GM23338 (cell line): ENCODE results near the gene FARP1. TPM values are rescaled to one million over a fixed set of nuclear protein-coding genes. Genes with fewer than 3 reads are reported as not detected.

Experiments used
- ATAC-seq: fragments of 200-7000 bp; cut with Tn5 transposase; 3 replicates; pipeline ENCODE4 v1.9.1; 2020
- DNase-seq: peaks from one replicate; pipeline ENCODE4 v3.0.0-alpha.2; 2015; ENCODE audit warnings: low spot score
- H2AFZ ChIP-seq: fragments of 200-600 bp; sonication (generic); 2 replicates; pipeline ENCODE4 v1.8.0; 2016; ENCODE audit warnings: antibody characterized with exemption, mild to moderate bottlenecking, moderate library complexity
- H3F3A ChIP-seq: fragments of 200-600 bp; sonication (generic); replicated peaks from 2 replicates; pipeline ENCODE4 v1.8.0; 2017; ENCODE audit warnings: antibody characterized with exemption, mixed run types, low read depth
- H3K27ac ChIP-seq: fragments of 200-600 bp; sonication (generic); 2 replicates; pipeline ENCODE4 v1.6.1; 2016; ENCODE audit warnings: low read depth
- H3K27me3 ChIP-seq: fragments of 200-600 bp; sonication (generic); 2 replicates; pipeline ENCODE4 v1.8.0; 2016; ENCODE audit warnings: mild to moderate bottlenecking, mixed run types, moderate library complexity; ENCODE audit not compliant: insufficient read depth
- H3K36me3 ChIP-seq: fragments of 200-600 bp; sonication (generic); 2 replicates; pipeline ENCODE4 v1.8.0; 2016; ENCODE audit warnings: mild to moderate bottlenecking; ENCODE audit not compliant: insufficient read depth
- H3K4me1 ChIP-seq: fragments of 200-600 bp; sonication (generic); 2 replicates; pipeline ENCODE4 v1.8.0; 2016; ENCODE audit warnings: mild to moderate bottlenecking, moderate library complexity; ENCODE audit not compliant: insufficient read depth
- H3K4me2 ChIP-seq: fragments of 200-600 bp; sonication (generic); 2 replicates; pipeline ENCODE4 v1.7.1; 2017; ENCODE audit warnings: mixed run types
- H3K4me3 ChIP-seq: fragments of 200-600 bp; sonication (generic); 2 replicates; pipeline ENCODE4 v1.6.1; 2016; ENCODE audit warnings: mixed run types
- H3K79me2 ChIP-seq: fragments of 200-600 bp; sonication (generic); replicated peaks from 2 replicates; pipeline ENCODE4 v1.8.0; 2017; ENCODE audit warnings: mild to moderate bottlenecking; ENCODE audit not compliant: insufficient read depth
- H3K9me2 ChIP-seq: fragments of 200-600 bp; sonication (generic); 2 replicates; pipeline ENCODE4 v1.8.0; 2017; ENCODE audit not compliant: insufficient read depth
- H4K20me1 ChIP-seq: fragments of 200-600 bp; sonication (generic); replicated peaks from 2 replicates; pipeline ENCODE4 v1.8.0; 2017; ENCODE audit warnings: mild to moderate bottlenecking; ENCODE audit not compliant: insufficient read depth
- H3K27ac Mint-ChIP-seq: 2 replicates; pipeline ENCODE4 v1.8.0; 2020; ENCODE audit warnings: inconsistent platforms, mild to moderate bottlenecking, moderate library complexity, mixed read lengths
- H3K27me3 Mint-ChIP-seq: 3 replicates; pipeline ENCODE4 v1.8.0; 2022; ENCODE audit warnings: low read depth, mild to moderate bottlenecking, moderate library complexity, mixed read lengths, inconsistent platforms; ENCODE audit not compliant: insufficient read depth, poor library complexity
- H3K36me3 Mint-ChIP-seq: 3 replicates; pipeline ENCODE4 v1.8.0; 2021; ENCODE audit warnings: low read depth, mild to moderate bottlenecking, inconsistent platforms, moderate library complexity, mixed read lengths
- H3K4me1 Mint-ChIP-seq: 3 replicates; pipeline ENCODE4 v1.8.0; 2020; ENCODE audit warnings: mild to moderate bottlenecking, inconsistent platforms, mixed read lengths
- H3K4me3 Mint-ChIP-seq: 3 replicates; pipeline ENCODE4 v1.8.0; 2021; ENCODE audit warnings: moderate library complexity, mild to moderate bottlenecking, inconsistent platforms, mixed read lengths
- H3K9me3 Mint-ChIP-seq: 3 replicates; pipeline ENCODE4 v1.8.0; 2020; ENCODE audit warnings: moderate library complexity, mild to moderate bottlenecking, inconsistent platforms, mixed read lengths
- CREB1 ChIP-seq: fragments of 250-450 bp; sonication (Bioruptor Pico); IDR thresholded peaks from 2 replicates; pipeline ENCODE4 v1.5.0; 2020; ENCODE audit warnings: low read depth, mild to moderate bottlenecking, moderate library complexity
- CTCF ChIP-seq, 2 experiments: fragments of 200-600 bp in 1 of 2; sonication (generic) in 1 of 2; conservative IDR thresholded peaks; 2 replicates each; pipeline versions ENCODE4 v1.5.1 to v1.6.1; 2016 to 2017; ENCODE audit warnings: antibody characterized with exemption in 2 of 2, low read depth in 2 of 2, mild to moderate bottlenecking in 2 of 2, moderate library complexity in 1 of 2
- ETS1 ChIP-seq: IDR thresholded peaks from 2 replicates; pipeline ENCODE4 v1.6.1; 2016; ENCODE audit warnings: antibody characterized with exemption
- EZH2 ChIP-seq: fragments of 200-600 bp; sonication (generic); IDR thresholded peaks from one replicate; pipeline ENCODE4 v1.8.0; 2017; ENCODE audit warnings: antibody characterized with exemption, mild to moderate bottlenecking, low read depth; ENCODE audit not compliant: unreplicated experiment
- EZH2phosphoT487 ChIP-seq: fragments of 200-600 bp; sonication (generic); IDR thresholded peaks from one replicate; pipeline ENCODE4 v1.8.1; 2018; ENCODE audit warnings: antibody characterized with exemption; ENCODE audit not compliant: unreplicated experiment
- JUNB ChIP-seq: IDR thresholded peaks from one replicate; pipeline ENCODE4 v1.6.1; 2016; ENCODE audit warnings: antibody characterized with exemption; ENCODE audit not compliant: unreplicated experiment
- NANOG ChIP-seq: IDR thresholded peaks from 2 replicates; pipeline ENCODE4 v1.6.1; 2016; ENCODE audit warnings: antibody characterized with exemption, borderline replicate concordance
- POLR2AphosphoS5 ChIP-seq: IDR thresholded peaks from 2 replicates; pipeline ENCODE4 v1.6.1; 2016; ENCODE audit warnings: antibody characterized with exemption, low read depth
- REST ChIP-seq: IDR thresholded peaks from one replicate; pipeline ENCODE4 v1.6.1; 2018; ENCODE audit warnings: antibody characterized with exemption; ENCODE audit not compliant: unreplicated experiment
- STAT1 ChIP-seq: IDR thresholded peaks from one replicate; pipeline ENCODE4 v1.6.1; 2016; ENCODE audit warnings: antibody characterized with exemption; ENCODE audit not compliant: unreplicated experiment
- ZNF114 ChIP-seq: fragments of 250-450 bp; sonication (Bioruptor Pico); IDR thresholded peaks from 2 replicates; pipeline ENCODE4 v1.5.0; 2020; ENCODE audit warnings: mild to moderate bottlenecking, moderate library complexity
- ZNF331 ChIP-seq: fragments of 250-450 bp; sonication (Bioruptor Pico); IDR thresholded peaks from 2 replicates; pipeline ENCODE4 v1.5.0; 2020; ENCODE audit warnings: low read depth, mild to moderate bottlenecking, moderate library complexity
- polyA plus RNA-seq: library from polyadenylated mRNA; unstranded; fragments of >200 nt; fragmentation: Nextera tagmentation; extraction: Ambion mirVana; gene quantifications from 2 replicates; pipeline ENCODE4 v1.2.1, GENCODE V29; 2016
- total RNA-seq: library from RNA; depleted of rRNA; stranded (reverse); fragments of >200 nt; shearing (Covaris generic); gene quantifications from 2 replicates; pipeline ENCODE4 v1.2.3, GENCODE V29; 2014
- TF ChIP-seq, protein P1 (sequence below): fragments of 250-450 bp; sonication (Bioruptor Pico); IDR thresholded peaks from 2 replicates; pipeline ENCODE4 v1.5.0; 2020; ENCODE audit warnings: mild to moderate bottlenecking, moderate library complexity

The FARP1 gene
- total and polyA plus RNA-seq, 2 experiments from 2014 or later: 53.6 to 82.5 TPM

- no peaks in the 10 kb centered on the region for H3K36me3 ChIP-seq
- H3K4me1 ChIP-seq: peaks cover 20% of the 10 kb centered on the region; the same call in 1 of the 2 replicates
- DNase-seq (no peak), ATAC-seq (no peak)
- Mint-ChIP-seq H3K27me3 (peaks cover 16% of the 10 kb centered on the region), H3K4me1 (peaks cover 44% of the 10 kb centered on the region), H3K27ac (no peak overlapping the region), H3K36me3 (peaks cover 6% of the 10 kb centered on the region; the same call in 2 of the 3 replicates), H3K9me3 (no peaks in the 10 kb centered on the region; the same call in 1 of the 3 replicates), H3K4me3 (no peak overlapping the region)
- no peak overlapping the region for H2AFZ ChIP-seq
- H3K9me2 ChIP-seq: 0 out of 2 replicates have a peak, but pooled peaks cover 7% of the 10 kb centered on the region
- no peaks in the 10 kb centered on the region for H3F3A ChIP-seq
- peaks cover 20% of the 10 kb centered on the region for H3K79me2 ChIP-seq
- H3K27me3 ChIP-seq: no peaks in the 10 kb centered on the region
- H3K4me2 ChIP-seq: no peak overlapping the region
- H3K27ac ChIP-seq: no peak overlapping the region
- no peak for TF ChIP-seq CREB1 (CRISPR knock-in tag)
- TF ChIP-seq ZNF114 (CRISPR knock-in tag): no peak
- no peak for TF ChIP-seq EZH2
- TF ChIP-seq ETS1: no peak
- no peak for TF ChIP-seq ZNF331 (CRISPR knock-in tag)
- no peak for TF ChIP-seq POLR2AphosphoS5
- TF ChIP-seq REST: no peak
- TF ChIP-seq, protein P1, sequence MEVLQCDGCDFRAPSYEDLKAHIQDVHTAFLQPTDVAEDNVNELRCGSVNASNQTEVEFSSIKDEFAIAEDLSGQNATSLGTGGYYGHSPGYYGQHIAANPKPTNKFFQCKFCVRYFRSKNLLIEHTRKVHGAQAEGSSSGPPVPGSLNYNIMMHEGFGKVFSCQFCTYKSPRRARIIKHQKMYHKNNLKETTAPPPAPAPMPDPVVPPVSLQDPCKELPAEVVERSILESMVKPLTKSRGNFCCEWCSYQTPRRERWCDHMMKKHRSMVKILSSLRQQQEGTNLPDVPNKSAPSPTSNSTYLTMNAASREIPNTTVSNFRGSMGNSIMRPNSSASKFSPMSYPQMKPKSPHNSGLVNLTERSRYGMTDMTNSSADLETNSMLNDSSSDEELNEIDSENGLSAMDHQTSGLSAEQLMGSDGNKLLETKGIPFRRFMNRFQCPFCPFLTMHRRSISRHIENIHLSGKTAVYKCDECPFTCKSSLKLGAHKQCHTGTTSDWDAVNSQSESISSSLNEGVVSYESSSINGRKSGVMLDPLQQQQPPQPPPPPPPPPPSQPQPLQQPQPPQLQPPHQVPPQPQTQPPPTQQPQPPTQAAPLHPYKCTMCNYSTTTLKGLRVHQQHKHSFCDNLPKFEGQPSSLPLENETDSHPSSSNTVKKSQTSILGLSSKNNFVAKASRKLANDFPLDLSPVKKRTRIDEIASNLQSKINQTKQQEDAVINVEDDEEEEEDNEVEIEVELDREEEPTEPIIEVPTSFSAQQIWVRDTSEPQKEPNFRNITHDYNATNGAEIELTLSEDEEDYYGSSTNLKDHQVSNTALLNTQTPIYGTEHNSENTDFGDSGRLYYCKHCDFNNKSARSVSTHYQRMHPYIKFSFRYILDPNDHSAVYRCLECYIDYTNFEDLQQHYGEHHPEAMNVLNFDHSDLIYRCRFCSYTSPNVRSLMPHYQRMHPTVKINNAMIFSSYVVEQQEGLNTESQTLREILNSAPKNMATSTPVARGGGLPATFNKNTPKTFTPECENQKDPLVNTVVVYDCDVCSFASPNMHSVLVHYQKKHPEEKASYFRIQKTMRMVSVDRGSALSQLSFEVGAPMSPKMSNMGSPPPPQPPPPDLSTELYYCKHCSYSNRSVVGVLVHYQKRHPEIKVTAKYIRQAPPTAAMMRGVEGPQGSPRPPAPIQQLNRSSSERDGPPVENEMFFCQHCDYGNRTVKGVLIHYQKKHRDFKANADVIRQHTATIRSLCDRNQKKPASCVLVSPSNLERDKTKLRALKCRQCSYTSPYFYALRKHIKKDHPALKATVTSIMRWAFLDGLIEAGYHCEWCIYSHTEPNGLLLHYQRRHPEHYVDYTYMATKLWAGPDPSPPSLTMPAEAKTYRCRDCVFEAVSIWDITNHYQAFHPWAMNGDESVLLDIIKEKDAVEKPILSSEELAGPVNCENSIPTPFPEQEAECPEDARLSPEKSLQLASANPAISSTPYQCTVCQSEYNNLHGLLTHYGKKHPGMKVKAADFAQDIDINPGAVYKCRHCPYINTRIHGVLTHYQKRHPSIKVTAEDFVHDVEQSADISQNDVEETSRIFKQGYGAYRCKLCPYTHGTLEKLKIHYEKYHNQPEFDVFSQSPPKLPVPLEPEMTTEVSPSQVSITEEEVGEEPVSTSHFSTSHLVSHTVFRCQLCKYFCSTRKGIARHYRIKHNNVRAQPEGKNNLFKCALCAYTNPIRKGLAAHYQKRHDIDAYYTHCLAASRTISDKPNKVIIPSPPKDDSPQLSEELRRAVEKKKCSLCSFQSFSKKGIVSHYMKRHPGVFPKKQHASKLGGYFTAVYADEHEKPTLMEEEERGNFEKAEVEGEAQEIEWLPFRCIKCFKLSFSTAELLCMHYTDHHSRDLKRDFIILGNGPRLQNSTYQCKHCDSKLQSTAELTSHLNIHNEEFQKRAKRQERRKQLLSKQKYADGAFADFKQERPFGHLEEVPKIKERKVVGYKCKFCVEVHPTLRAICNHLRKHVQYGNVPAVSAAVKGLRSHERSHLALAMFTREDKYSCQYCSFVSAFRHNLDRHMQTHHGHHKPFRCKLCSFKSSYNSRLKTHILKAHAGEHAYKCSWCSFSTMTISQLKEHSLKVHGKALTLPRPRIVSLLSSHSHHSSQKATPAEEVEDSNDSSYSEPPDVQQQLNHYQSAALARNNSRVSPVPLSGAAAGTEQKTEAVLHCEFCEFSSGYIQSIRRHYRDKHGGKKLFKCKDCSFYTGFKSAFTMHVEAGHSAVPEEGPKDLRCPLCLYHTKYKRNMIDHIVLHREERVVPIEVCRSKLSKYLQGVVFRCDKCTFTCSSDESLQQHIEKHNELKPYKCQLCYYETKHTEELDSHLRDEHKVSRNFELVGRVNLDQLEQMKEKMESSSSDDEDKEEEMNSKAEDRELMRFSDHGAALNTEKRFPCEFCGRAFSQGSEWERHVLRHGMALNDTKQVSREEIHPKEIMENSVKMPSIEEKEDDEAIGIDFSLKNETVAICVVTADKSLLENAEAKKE (CRISPR knock-in tag): no peak
- no peak for TF ChIP-seq NANOG
- no peak for TF ChIP-seq STAT1
- no peak for TF ChIP-seq EZH2phosphoT487
- TF ChIP-seq JUNB: no peak
- no peak for TF ChIP-seq CTCF (conservative IDR thresholded peaks at IDR 0.05; ENCODE audit: low read depth in 2 of 2)
- no peaks in the 10 kb centered on the region; the same call in 1 of the 2 replicates for H4K20me1 ChIP-seq
- no peak overlapping the region for H3K4me3 ChIP-seq
Observed at GRCh38 chr13:98317573-98318171, 174.8 kb downstream of the FARP1 start.
